HG02642 (cell line): Measurements from ENCODE around the gene TOM1L2.
"Not testable (repeated sequence)": the region's sequence is repeated elsewhere in the genome, so short reads cannot be mapped to it uniquely, and the experiment has no call there.

ENCODE experiments used
- ATAC-seq: cut with Tn5 transposase; IDR thresholded peaks from one replicate; pipeline ENCODE4 v1.9.1; 2021; ENCODE audit warnings: mild to moderate bottlenecking; ENCODE audit not compliant: unreplicated experiment, poor library complexity

Gene TOM1L2

DNA sequence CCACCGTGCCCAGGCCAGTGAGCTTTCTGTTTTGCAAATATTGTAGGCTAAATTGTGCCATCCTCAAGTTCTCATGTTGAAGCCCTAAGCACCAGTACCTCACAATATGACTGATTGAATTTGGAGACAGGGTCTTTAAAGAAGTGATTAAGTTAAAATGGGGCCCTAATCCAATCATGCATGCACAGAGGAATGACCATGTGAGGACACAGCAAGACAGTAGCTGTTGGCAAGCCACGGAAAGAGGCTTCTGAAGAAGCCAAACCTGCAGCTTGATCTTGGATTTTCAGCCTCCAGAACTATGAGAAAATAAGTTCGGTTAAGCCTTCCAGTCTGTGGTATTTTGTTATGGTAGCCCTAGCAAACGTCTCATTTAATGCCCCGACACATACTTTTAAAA, 24.9 kb downstream of the TOM1L2 start:
- no peak for ATAC-seq

DNA sequence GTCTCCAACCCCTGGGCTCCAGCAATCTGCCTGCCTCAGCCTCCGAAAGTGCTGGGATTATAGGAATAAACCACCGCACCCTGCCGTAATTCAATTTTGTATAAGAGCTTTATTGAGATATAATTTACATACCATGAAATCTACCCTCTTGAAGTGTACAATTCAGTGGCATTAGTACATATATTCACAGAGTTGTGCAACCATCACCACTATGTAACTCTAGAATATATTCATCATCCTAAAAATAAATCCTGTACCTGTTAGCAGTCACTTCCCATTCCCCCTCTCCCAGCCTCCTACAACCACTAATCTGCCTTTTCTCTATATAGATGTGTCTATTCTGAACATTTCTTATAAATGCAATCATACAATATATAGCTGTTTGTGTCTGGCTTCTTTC, 26.1 kb downstream of the TOM1L2 start:
- ATAC-seq: no peak

DNA sequence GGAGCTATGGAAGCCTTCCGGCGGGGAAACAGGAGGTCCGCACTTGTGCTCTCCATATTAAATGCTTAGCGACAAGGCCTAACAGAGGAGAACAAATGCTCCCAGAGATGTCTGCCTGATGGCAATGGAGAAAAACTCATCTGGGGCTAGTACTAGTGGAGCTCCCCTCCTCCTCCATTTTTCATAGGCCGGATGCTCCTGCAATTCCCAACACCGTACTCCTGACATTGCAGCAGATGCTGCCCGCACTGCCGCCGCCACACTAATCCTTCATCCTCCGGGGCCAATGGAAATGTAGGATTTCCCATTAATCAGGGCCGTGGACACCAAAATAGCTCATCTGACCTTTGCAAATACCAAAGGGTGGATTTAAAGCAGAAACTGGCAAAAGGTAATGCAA, 27.5 kb downstream of the TOM1L2 start:
- ATAC-seq: no peak

DNA sequence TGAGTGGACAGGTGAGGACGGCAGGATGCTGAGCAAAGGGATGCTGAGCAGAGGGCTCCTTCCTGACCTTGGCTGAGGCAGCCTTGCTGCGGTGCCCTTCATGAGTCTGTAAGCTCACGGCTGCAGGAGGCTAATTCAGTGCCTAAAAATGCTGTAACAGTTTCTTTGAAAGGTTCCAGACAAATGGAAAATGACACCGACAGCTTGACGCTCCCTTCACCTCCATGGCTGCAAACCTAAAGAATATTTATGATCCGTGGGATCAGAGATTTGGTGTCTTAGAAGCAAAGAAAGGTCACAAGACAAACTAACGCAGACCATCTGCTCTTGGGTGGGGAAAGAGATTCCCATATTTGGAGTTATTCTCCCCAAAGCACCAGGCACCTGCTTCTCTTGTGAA, 28.0 kb downstream of the TOM1L2 start:
- ATAC-seq: no peak

DNA sequence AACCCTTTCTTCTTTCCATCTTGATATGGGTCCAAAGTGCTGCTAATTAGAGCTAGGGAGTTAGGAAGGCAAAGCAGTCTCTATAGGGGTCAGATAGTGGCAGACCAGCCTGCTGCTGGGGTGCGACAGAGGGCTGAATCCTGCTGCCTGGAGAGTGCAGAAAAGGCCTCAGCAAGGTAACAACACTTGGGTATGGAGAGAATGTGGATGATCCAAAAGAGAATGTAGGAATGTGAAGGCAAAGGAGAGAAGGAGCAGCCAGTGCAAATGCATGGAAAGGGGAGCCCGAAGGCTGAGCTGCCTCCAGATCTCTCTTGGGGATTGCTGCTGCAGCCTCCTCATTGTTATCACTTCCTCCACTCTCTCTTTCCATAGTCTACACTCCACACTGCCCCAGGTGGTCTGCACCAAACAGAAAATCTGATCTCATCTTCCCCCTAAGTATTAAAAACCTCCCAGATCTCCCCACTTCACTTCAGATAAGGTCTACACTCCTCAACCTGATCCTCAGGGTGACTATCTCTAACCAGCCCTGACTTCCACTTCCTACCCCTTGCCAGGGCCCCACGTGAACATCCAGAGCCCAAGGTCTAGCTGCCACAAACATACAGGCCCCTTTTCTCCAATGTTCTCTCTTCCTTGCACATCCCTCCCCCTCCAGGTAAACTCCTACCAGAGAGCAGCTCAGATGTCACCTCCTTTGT, 28.8 kb downstream of the TOM1L2 start:
- no peak for ATAC-seq

DNA sequence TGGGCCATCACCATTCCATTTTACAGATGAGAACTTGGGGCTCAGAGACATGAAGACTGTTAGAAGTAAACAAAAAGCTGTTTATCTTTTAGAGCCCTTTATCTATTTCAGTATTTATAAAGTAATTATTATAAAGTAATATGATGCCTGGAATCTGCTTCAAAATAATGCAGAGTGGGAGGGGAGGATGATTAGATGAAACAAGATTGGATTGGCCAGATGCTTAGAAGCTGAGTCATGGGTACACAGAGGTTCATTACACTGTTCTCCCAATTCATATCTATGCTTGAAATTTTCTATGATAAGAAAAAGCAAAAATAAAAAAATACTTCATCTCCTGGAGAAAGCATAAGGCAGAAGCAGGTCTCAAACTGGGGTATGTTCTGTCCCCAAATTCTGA, 29.4 kb downstream of the TOM1L2 start:
- ATAC-seq: no peak

DNA sequence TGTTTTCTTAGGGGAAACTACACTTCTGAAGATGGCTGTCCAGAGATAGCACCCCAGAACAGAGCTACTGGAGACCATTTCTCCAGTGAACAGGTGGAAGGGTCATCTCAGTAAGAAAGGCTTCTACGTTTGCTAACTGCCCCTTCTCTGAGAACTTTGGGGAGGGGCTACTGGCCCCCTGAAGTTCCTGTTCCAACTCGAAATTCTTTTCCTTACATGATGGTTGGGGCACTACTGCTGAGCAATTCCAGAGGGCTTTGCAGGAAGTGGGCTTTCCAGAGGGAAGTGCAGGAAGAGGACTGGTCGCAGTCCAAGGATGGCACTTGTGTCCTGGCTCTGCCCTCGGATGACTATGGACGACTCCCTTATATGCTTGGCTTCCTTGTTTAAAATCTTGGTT, 31.2 kb downstream of the TOM1L2 start:
- ATAC-seq: no peak

DNA sequence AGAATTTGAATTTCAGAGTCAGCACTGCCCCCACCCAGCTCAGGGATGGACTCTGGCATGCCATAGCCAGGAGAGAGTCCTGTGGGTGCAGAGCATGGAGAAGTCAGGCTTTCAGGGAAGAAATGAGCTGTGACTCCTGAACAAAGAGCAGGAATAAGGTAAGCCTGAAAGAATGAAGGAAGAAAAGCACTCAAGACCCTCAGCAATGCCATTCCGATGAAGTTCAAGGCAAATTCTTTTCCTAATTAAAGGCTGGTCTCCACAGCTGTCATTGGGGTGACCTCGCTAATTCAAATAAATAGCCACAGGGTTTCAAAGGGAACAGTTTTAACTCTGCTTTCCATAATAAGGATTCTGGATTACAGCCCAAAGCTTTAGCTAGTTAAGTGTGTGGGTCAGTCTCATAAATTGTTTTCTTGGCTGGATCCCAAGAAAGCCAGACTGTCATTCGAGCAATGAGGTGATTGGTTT, 31.7 kb downstream of the TOM1L2 start:
- ATAC-seq: no peak

DNA sequence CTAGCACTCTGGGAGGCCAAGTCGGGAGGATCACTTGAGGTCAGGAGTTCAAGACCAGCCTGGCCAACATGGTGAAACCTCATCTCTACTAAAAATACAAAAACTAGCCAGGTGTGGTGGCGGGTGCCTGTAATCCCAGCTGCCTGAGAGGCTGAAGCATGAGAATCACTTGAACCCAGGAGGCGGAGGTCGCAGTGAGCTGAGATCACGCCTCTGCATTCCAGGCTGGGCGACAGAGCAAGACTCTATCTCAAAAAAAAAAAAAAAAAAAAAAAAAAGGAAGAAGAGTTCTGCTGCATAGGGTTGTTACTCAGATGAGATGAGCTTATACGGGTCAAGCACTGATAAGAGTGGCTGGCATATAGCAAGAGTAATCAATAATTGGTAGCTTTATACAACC, 32.3 kb downstream of the TOM1L2 start:
- ATAC-seq: not testable (repeated sequence)

DNA sequence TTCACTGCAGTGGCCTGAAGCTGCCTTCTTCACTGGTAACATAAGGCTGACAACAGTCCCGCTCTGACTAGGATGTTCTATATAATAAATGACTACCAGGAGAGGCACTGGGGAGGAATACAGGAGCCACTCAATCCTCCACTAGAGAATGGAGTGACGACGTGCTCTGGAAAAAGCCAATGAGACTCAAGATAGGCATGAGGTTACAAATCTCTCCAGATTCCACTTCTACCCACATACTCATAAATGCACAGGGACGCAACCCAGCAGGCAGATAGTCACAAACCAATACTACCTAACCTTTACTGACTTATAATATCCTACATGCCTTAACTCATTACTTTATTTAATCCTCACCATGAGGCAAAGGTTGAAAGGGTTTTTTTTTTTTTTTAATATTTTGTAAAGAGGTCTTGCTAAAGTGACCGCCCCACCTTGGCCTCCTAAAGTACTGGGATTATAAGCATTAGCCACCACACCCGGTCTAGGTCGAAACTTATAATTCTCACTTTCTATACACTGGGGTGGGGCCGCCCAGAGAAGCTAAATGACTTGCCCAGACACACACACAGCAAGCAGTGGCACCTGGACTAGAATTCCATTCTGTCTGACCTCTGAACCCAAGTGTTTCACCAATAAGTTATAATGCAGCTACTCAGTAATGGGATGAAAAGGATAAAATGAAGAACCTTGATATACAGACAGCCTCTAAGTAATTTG, 33.7 kb downstream of the TOM1L2 start:
- no peak for ATAC-seq

DNA sequence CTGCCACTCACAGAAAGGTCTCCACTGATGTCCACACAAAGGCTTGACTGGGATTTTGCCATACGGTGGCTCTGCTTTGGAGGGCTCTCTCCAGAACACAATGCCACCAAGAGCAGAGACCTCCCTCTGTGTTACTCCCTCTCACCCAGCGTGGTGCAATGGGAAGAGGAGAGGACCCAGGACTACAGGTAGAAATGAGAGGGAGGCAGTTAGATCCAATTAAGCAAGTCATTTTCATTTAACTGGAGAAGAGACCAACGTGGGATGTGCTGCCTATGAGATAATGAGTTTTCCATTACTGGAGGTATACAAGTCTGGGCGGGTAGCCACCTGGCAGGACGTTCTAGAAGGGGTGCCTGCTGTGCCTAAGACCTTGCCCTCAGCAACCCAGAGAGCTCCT, 34.2 kb downstream of the TOM1L2 start:
- no peak for ATAC-seq

DNA sequence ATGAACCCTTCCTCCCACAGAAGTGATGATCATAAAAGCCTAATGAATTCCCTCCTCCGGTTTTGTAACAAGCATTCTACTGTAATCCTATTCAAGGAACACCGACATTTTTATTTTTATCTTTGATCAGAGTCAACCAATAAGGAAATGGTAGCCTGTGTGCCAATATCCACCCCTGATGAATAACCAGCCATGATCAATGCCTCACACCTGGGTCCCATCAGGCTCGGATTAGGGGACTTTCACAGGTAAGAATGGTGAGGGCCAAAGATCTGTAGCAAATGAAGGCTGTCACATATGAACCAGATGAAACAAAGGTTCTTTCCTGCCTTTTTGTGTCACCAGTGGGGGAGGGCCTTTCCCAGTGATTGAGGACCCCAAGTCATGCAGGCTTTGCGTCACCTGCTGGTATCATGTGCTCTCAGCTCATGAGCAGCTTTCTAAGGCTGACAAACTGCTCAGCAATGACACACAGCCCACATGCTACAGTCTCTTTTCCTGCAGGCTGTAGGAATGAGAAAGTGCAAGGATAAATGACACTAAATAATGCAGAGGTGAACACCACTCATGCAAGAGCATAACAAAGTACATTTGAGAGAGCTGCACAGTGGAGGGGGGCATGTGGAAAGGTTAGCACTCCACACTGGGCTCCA, 34.9 kb downstream of the TOM1L2 start:
- ATAC-seq: no peak

DNA sequence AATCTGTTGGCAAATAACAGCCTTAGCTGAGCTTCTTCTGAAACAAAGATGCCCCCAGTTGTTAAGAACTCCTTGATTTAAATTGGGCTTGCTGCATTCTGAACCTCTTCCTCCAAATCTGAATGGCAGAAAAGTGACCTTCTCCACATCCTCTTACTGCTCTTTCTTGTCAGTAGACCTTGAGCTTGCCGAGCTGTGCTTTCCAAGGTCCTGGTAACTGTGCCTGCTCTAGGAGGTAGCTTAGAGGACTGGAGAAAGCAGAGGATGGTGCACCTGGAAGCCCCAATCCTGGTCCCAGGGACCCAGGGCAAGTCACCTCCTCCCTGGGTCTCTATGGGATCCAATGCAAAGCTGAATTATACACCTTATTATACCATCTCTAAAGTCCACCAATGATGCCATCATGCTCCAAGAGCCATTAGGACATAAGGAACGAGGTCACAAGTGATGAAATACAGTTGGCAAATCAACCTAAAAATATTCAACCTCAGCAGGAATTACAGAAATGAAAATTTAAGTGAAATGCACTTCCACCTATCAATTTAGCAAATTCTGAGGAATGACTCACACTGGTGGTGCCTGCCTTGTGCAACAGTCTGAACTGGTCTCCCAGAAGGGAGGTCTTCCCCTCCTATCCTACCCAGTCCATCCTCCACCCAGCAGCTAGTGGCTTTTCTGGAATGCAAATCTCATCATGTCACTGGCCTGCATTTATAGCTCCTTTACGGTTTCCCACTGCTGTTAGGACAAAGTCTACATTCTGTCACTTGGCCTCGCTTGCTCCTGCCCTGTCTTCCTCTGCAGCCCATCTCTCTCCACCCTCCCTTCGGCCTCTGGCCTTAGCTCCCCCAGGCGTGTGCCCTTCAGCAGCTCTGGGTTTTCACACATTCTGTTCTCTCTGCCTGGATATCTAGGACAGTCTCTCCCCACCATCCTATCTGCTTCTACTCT, 36.6 kb downstream of the TOM1L2 start:
- ATAC-seq: no peak

DNA sequence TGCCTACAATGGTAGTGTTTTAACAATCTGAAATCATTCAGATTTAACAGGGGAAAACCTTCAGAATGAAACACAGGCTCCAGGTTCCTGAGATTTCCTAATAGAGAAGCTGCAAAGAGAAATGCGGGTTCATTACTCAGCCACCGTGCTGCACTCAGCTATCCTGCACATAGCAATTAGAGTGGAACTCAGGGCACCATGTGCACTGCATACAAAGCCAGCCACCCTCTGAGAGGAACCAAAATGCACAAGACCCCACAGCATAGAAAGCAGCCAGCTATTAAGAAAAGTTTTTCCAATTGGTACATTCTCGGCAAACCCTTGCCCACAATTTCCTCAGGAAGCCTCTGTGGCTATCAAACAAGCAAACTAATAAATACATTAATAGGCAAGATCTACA, 37.4 kb downstream of the TOM1L2 start:
- no peak for ATAC-seq

DNA sequence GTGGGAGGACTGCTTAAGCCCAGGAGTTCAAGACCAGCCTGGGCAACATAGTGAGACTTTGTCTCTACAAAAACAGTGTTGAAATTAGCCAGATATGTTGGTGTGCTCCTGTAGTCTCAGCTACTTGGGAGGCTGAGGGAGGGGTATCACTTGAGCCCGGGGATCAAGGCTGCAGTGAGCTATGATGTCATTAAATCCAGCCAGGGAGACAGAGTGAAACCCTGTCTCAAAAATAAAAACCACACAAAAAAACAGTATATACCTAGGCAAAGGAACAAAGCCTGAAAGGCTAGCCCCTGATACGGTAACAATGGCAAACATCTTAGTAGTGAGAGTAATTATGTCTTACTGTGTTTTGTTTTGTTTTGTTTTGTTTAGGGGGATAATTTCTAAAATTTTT, 38.0 kb downstream of the TOM1L2 start:
- ATAC-seq: no peak

DNA sequence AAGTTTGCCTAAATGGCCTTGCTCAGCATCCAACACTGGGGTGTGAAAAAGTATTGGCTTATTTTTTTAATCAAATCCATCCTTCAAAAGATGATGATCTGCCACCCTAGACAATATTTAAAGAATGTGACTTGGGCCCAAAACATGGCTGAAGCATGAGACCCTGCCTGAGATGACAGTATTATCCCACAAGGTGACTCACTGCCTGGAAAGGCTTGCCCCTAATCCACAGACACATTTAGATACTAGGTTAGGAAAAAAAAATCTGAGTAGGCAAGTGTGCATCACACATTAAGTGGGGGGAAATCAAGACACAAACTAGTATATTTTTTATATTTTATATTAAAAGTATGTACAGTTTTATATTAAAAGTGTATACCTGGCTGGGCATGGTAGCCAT, 38.4 kb downstream of the TOM1L2 start:
- no peak for ATAC-seq

DNA sequence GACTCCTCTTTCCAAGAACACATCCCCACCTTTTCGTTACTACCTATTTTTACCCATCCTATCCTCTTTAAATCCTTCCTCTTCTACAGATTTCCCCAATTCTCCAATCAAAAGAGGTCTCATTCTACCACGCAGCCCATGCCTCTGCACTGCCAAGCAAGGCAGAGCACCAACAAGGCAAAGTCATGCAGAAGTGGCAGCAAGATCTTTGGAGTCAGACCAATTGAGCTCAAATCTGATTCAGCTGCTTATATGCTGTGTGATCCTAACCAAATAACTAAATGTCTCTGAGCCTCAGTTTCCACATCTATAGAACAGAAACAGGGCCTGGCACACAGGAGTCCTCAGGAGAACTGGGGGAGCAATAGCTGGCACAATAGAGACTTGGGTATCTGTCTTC, 41.0 kb downstream of the TOM1L2 start:
- no peak for ATAC-seq

DNA sequence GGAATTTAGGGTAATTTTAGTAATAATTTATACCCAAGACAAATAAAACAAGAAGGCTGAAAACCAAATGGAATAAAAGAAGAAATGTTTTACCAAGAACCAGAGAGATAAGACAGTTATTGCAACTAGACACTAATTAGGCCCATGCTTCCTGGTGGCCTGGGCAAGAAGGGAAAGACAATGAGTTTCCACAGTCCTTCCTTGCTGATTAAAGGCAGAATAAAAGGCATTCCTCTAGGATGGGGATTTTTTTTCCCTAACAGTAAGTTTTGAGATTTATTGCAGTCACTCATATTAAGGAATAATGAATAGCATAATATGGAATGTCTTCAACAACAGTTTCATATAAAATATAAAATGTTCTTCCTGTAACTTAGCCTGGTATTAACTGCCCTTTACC, 41.5 kb downstream of the TOM1L2 start:
- no peak for ATAC-seq

DNA sequence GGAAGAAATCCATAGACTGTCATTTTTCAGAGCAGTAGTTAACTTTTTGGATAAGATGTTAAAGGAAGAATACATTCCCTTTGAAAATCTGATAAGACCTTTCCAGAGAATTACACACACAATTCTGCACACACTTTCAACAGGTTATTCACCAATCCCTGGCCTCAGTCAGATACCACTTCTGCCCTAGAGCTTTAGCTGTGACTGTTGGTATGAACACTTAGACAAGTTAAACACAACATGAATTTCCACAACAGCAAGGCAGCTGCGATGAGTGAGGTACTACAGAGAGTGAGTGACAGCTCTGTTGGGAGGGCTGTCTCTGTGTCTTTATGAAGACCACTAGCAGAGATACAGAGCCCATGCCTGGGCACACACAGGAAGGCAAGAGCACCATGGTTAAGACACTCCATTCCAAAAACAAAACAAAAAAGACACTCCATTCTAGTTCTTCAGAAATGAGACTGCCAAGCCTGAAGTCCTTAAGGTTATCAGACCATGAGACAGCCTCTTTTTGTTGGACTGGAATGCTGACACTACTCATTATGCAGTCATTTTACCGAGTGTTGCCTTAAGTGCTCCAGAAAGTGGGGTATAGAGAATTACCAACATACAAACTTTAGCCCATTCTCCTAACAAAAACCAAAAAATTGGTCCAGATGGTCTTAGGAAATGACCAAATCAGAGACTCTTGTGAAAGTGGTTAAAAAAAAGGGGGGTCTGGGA, 42.4 kb downstream of the TOM1L2 start:
- ATAC-seq: no peak
